Activated CD8-positive, alpha-beta memory T cell treated with anti-CD3 and anti-CD28 coated beads for 36 hours (primary cell): Measurements from ENCODE around the gene DCTN1. TPM values are rescaled to one million over a fixed set of nuclear protein-coding genes. Genes with fewer than 3 reads are reported as not detected.
"Not testable (repeated sequence)": the region's sequence is repeated elsewhere in the genome, so short reads cannot be mapped to it uniquely, and the experiment has no call there.

ENCODE experiments used
- CTCF ChIA-PET: fragments of 350-600 bp; sonication (Branson Sonifier 250); formaldehyde crosslinking; loops from one replicate; lab custom pipeline; 2021; ENCODE audit warnings: antibody characterized with exemption; lab: Charles Lee
- POLR2A ChIA-PET: fragments of 350-600 bp; sonication (Branson Sonifier 250); formaldehyde crosslinking; loops from one replicate; lab custom pipeline; 2021; ENCODE audit warnings: antibody characterized with exemption; lab: Charles Lee
- total RNA-seq, 2 experiments: library from RNA; stranded (reverse); gene quantifications; one replicate each; pipeline ENCODE4 v1.2.3, GENCODE V29; 2021

DCTN1 gene
- total RNA-seq, 2 experiments from 2014 or later: 92.9 to 102 TPM

DNA sequence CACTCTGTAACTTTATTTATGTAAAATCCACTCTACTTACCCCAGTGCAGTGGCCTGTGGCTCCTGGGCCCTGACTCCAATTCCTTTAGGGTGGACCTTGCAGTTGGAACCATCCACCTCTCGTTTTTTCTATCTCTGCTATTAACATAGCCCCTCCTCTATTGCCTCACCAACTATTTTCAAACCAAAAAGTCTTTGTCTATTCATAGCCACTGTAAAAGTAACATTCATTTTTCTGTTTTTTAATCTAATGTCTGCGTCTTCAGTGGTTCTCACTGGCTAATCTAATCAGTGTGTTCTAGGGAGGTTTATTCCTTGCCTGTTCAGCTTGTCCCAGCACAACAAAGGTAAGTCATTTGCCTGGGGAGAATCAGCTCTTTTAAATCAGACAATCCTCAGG lies 36.8 kb downstream of the DCTN1 start, which contains the start of gene SLC4A5:
TSS of gene SLC4A5 (minus strand) at position 101 of the 400 bp plus-strand sequence. CDS start 28,393 bp downstream, outside the sequence.
- POLR2A ChIA-PET: no interaction called here
- CTCF ChIA-PET: interaction anchor here (1.5 kb wide), 1 partner anchor 8 kb away, joined by 4 read pairs; no protein-coding TSS in a partner anchor

DNA sequence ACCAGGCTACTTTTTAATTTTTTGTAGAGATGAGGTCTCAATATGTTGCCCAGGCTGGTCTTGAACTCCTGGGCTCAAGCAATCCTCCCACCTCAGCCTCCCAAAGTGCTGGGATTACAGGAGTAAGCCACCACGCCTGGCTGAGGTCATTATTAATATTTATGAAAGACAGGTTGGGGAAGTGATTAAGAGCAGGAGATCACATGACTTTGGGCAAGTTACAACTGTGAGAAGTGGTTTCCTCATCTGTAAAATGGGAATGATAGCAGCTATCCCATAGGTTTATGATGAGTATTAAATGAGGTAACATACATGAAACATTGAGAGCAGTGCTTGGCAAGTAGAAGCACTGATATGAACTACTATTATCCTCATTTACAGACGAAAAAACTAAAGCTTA lies 43.9 kb downstream of the DCTN1 start:
- POLR2A ChIA-PET: not testable (repeated sequence)
- CTCF ChIA-PET: interaction anchor here (0.6 to 2.8 kb wide), 7 partner anchors 10 to 512 kb away, joined by 3 to 41 read pairs (median 6); no protein-coding TSS in a partner anchor

GRCh38 chr2:74334931-74335333 lies 45.2 kb downstream of the DCTN1 start:
- CTCF ChIA-PET: interaction anchor here (0.6 to 3.3 kb wide), 33 partner anchors 8 to 512 kb away, joined by 3 to 41 read pairs (median 4); partner anchors contain the start of genes DCTN1 and SLC4A5
- POLR2A ChIA-PET: no interaction called here

DNA sequence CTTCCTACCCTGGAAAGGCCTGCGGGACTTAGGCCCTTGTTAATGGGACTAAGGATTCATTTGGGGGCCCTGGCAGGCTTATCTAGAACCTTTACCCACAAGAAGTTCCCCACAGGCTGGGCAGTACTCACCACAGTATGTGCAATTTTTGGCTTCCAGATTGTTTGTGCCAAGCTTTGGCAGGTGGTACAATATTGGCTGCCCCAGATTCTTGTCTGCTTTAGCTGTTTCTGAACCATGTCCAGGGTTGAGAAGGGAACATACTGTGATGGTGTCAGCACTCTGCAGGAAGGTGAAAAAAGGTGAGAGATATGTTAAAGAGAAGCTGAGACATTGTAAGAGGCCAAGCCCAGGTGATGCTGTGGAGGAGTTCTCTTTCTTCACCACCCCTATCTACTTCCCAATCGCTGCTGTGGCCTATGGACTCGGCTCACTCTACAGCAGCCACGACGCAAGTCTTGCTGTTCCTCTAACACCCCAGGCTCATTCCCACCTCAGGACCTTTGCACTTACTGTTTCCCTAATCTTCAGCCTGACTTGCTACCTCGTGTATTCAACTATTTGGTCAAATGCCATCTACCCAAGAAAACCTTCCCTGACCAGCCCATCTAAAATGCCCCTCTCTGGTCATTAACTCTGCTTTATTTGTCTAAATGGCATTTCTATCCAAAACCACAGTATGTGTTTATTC lies 46.1 kb downstream of the DCTN1 start:
- POLR2A ChIA-PET: no interaction called here

GRCh38 chr2:74333175-74333574 lies 46.9 kb downstream of the DCTN1 start:
- POLR2A ChIA-PET: no interaction called here

More for the DNA sequence above, 46.1 kb downstream of the DCTN1 start:
- CTCF ChIA-PET: interaction anchor here (0.6 to 3.3 kb wide), 18 partner anchors 8 to 512 kb away, joined by 3 to 41 read pairs (median 4); no protein-coding TSS in a partner anchor

GRCh38 chr2:74332550-74333174 lies 47.4 kb downstream of the DCTN1 start:
- ChIA-PET CTCF (interaction anchor here (1.3 to 3.3 kb wide), 4 partner anchors 8 to 83 kb away, joined by 3 to 13 read pairs (median 6); no protein-coding TSS in a partner anchor), POLR2A (no interaction called here)

More at GRCh38 chr2:74333175-74333574, 46.9 kb downstream of the DCTN1 start:
- CTCF ChIA-PET: interaction anchor here (1.3 to 3.3 kb wide), 4 partner anchors 8 to 83 kb away, joined by 3 to 13 read pairs (median 6); no protein-coding TSS in a partner anchor

GRCh38 chr2:74328573-74328972 lies 51.5 kb downstream of the DCTN1 start:
- CTCF ChIA-PET: no interaction called here
- POLR2A ChIA-PET: no interaction called here

DNA sequence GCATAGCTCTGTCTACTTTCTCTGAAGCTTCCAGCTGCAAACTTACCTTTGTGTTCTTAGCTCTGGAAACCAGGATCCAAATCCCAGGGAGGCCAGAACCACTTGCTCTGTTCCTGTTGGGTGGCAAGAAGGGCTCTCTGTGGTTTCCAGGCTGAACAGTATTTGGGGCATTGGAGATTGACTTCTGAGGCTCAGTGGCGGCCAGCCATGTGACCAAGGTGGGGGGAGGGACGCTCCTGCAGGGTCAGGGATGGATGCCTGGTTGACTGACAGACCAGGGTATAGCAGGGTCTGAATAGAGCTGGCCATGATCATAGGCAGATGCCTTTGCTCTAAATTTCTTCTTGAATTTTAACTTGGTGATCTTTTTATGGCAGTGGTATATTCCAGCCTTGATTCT lies 52.0 kb downstream of the DCTN1 start:
- ChIA-PET POLR2A (no interaction called here), CTCF (no interaction called here)

DNA sequence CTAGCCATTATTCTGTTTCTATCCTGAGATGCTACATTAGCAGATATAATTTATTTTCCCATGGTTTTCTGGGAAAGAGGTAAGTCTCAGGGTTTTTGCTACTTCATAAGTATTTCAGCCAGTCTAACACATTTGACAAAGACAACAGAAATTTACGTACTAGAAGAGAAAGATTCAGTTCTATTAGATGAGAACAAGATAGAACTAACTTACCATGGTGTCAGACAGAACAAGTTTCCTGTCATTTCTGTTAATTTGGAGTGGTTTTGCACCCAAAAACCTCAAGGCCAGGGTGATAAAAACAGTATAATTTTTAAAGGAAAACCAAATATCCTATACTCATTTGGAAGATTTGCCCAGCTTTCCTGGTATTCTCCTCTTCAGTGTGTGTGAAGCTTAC lies 52.5 kb downstream of the DCTN1 start:
- CTCF ChIA-PET: no interaction called here
- POLR2A ChIA-PET: no interaction called here

DNA sequence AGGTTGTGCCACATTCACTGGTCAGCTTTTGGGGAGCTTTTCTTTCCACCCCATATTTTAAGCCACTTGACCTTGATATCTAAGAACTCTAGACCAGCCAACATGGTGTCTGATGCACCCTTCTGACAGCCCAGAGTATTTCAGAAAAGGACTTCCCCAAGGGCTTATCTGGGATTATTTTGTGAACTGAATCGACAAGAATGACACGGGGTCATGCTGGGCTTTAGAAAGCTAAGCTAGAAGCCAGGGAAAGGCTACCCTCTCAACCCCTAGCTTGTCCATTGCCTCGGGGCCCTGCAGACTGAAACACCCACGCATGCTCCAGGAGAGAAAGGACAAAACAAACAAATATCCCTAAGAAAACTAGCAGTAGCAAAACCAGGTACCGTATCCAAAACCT lies 52.9 kb downstream of the DCTN1 start:
- CTCF ChIA-PET: interaction anchor here (0.8 to 1.2 kb wide), 2 partner anchors 8 to 59 kb away, joined by 3 to 5 read pairs; no protein-coding TSS in a partner anchor
- POLR2A ChIA-PET: no interaction called here

- CTCF ChIA-PET: interaction anchor here (1.1 to 2.5 kb wide), 3 partner anchors 9 to 60 kb away, joined by 3 to 19 read pairs (median 5); no protein-coding TSS in a partner anchor
- POLR2A ChIA-PET: no interaction called here
These were observed 54.3 kb downstream of the DCTN1 start for GRCh38 chr2:74325815-74326214.

DNA sequence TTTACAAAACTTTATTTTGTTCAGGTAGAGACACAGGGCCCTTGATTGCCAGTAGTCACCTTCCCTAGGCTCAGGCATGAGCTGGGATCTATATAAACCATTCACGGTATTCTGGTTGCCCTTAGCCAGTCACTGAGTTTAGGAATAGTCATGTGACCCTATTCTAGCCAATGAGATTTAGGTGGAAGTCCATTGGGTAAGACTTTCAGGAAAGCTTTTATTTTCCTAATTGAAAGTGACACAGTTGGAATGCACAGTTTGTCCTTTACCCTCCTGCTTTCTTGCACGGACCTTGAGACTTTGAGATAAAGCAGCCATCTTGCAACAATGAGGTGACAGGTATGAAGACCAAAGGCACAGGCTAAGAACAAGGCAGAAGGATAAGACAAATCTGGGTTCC lies 58.4 kb downstream of the DCTN1 start:
- CTCF ChIA-PET: no interaction called here

GRCh38 chr2:74317701-74318100 lies 62.4 kb downstream of the DCTN1 start:
- ChIA-PET POLR2A (no interaction called here), CTCF (no interaction called here)

More for the DNA sequence above, 58.4 kb downstream of the DCTN1 start:
- POLR2A ChIA-PET: no interaction called here

GRCh38 chr2:74316627-74317295 lies 63.4 kb downstream of the DCTN1 start:
- ChIA-PET POLR2A (no interaction called here), CTCF (no interaction called here)

GRCh38 chr2:74314107-74314506 lies 66.0 kb downstream of the DCTN1 start:
- ChIA-PET POLR2A (no interaction called here), CTCF (interaction anchor here (2.5 kb wide), 1 partner anchor 21 kb away, joined by 8 read pairs; no protein-coding TSS in a partner anchor)

- ChIA-PET POLR2A (no interaction called here), CTCF (interaction anchor here (2.5 kb wide), 1 partner anchor 21 kb away, joined by 8 read pairs; no protein-coding TSS in a partner anchor)
These were observed 66.6 kb downstream of the DCTN1 start for GRCh38 chr2:74313497-74313896.

- ChIA-PET POLR2A (no interaction called here), CTCF (interaction anchor here (2.5 kb wide), 1 partner anchor 22 kb away, joined by 8 read pairs; no protein-coding TSS in a partner anchor)
These were observed 67.2 kb downstream of the DCTN1 start for GRCh38 chr2:74312913-74313312.
